CD4-positive, alpha-beta T cell (primary cell): Measurements from ENCODE around the gene MYO15A. TPM values are rescaled to one million over a fixed set of nuclear protein-coding genes. Genes with fewer than 3 reads are reported as not detected.

Source experiments
- ATAC-seq: fragments of 200-7000 bp; cut with Tn5 transposase; one replicate; pipeline ENCODE4 v1.10.0; 2022; ENCODE audit warnings: mild to moderate bottlenecking; ENCODE audit not compliant: poor library complexity
- CTCF ChIA-PET: fragments of 350-600 bp; sonication (Branson Sonifier 250); formaldehyde crosslinking; loops from one replicate; lab custom pipeline; 2021; ENCODE audit warnings: antibody characterized with exemption, inconsistent platforms; lab: Charles Lee
- POLR2A ChIA-PET: fragments of 350-600 bp; sonication (Branson Sonifier 250); formaldehyde crosslinking; loops from one replicate; lab custom pipeline; 2021; ENCODE audit warnings: antibody characterized with exemption, inconsistent platforms; lab: Charles Lee
- DNase-seq, 14 experiments: peaks; one replicate each; pipeline ENCODE4 v3.0.0-alpha.2; 2013 to 2020; ENCODE audit warnings: mixed read lengths in 2 of 14
- H3K27ac ChIP-seq, 2 donors: one replicate each; pipeline versions ENCODE4 v1.5.1 to v1.7.0; 2013; ENCODE audit warnings: low read length in 2 of 2, low read depth in 1 of 2, mild to moderate bottlenecking in 1 of 2
- H3K27me3 ChIP-seq, 2 experiments: 1 replicate in 1 of 2; 2 replicates in 1 of 2; pipeline versions ENCODE4 v1.6.1 to v1.7.0; 2013; ENCODE audit warnings: low read length in 2 of 2, control low read depth in 1 of 2, mild to moderate bottlenecking in 1 of 2, moderate library complexity in 1 of 2; ENCODE audit not compliant: insufficient read depth in 2 of 2, control insufficient read depth in 1 of 2
- H3K36me3 ChIP-seq: one replicate; pipeline ENCODE4 v1.6.1; 2013; ENCODE audit warnings: low read length, control low read depth; ENCODE audit not compliant: insufficient read depth
- H3K4me1 ChIP-seq: one replicate; pipeline ENCODE4 v1.6.1; 2013; ENCODE audit warnings: low read length, control low read depth; ENCODE audit not compliant: insufficient read depth
- H3K4me3 ChIP-seq: one replicate; pipeline ENCODE4 v1.5.1; 2013; ENCODE audit warnings: mild to moderate bottlenecking, low read length, moderate library complexity
- H3K9me3 ChIP-seq, 2 experiments: 1 replicate in 1 of 2; 2 replicates in 1 of 2; pipeline versions ENCODE4 v1.6.1 to v1.7.0; 2013; ENCODE audit warnings: low read length in 2 of 2, mild to moderate bottlenecking in 2 of 2, control low read depth in 1 of 2, moderate library complexity in 1 of 2; ENCODE audit not compliant: control insufficient read depth in 1 of 2, insufficient read depth in 1 of 2
- H3K27ac Mint-ChIP-seq: one replicate; pipeline ENCODE4 v1.8.0; 2020; ENCODE audit warnings: mixed read lengths
- H3K27me3 Mint-ChIP-seq: one replicate; pipeline ENCODE4 v1.8.0; 2021; ENCODE audit warnings: mixed read lengths
- H3K36me3 Mint-ChIP-seq: one replicate; pipeline ENCODE4 v1.8.0; 2021; ENCODE audit warnings: low read depth, mixed read lengths
- H3K4me1 Mint-ChIP-seq: one replicate; pipeline ENCODE4 v1.8.0; 2021; ENCODE audit warnings: low read depth, mixed read lengths
- H3K4me3 Mint-ChIP-seq: one replicate; pipeline ENCODE4 v1.8.0; 2020; ENCODE audit warnings: mild to moderate bottlenecking, mixed read lengths
- H3K9me3 Mint-ChIP-seq: one replicate; pipeline ENCODE4 v1.8.0; 2020; ENCODE audit warnings: mixed read lengths
- CTCF ChIP-seq: fragments of 200-600 bp; IDR thresholded peaks from one replicate; pipeline ENCODE4 v1.8.0; 2022; ENCODE audit warnings: antibody characterized with exemption, mild to moderate bottlenecking
- intact Hi-C, 2 experiments: fragments of 100-400 bp; cut with DNase I in 1 of 2; cut with micrococcal nuclease in 1 of 2; formaldehyde crosslinking; loops; one replicate each; pipeline versions ENCODE4 v1.15.1 to v1.9.0; 2023 to 2025; cut with DNase I, micrococcal nuclease
- total RNA-seq, 174 experiments: library from RNA in 2 of 174; stranded (reverse) in 2 of 174; gene quantifications; one replicate each; pipeline ENCODE4 v1.2.3 and lab custom pipeline; 2021 to 2026

The MYO15A gene
- total RNA-seq, 2 experiments from 2014 or later, result 1.2 to 1.6 TPM

- DNase-seq (no peak), ATAC-seq (no peak)
- H3K9me3 Mint-ChIP-seq, result no peaks in the 10 kb centered on the region
- Histone ChIP-seq H3K9me3 (no peaks in the 10 kb centered on the region), H3K4me3 (no peak overlapping the region), H3K36me3 (no peaks in the 10 kb centered on the region), H3K27ac (no peak overlapping the region), H3K4me1 (peaks cover 16% of the 10 kb centered on the region), H3K27me3 (no peaks in the 10 kb centered on the region)
- CTCF ChIA-PET, result no interaction called here
- H3K4me3 Mint-ChIP-seq, result peak overlapping the region; percentile 78
- H3K4me1 Mint-ChIP-seq, result peaks cover 17% of the 10 kb centered on the region
- H3K27ac Mint-ChIP-seq, result peak overlapping the region; percentile 68
- intact Hi-C loops, result no loop called here
- H3K27me3 Mint-ChIP-seq, result no peaks in the 10 kb centered on the region
- TF ChIP-seq CTCF, result no peak
- peaks cover 6% of the 10 kb centered on the region for H3K36me3 Mint-ChIP-seq
- POLR2A ChIA-PET, result no interaction called here
Observed at GRCh38 chr17:18179196-18179595, 70.6 kb downstream of the MYO15A start.

GRCh38 chr17:18179804-18180203 is 71.2 kb downstream of the MYO15A start:
- TF ChIP-seq CTCF, result no peak
- H3K27ac Mint-ChIP-seq, result peak overlapping the region; percentile 68
- peaks cover 22% of the 10 kb centered on the region for H3K4me1 Mint-ChIP-seq
- ATAC-seq (no peak), DNase-seq (no peak)
- CTCF ChIA-PET, result no interaction called here
- no peak overlapping the region for H3K4me3 ChIP-seq
- no peaks in the 10 kb centered on the region for H3K36me3 ChIP-seq
- POLR2A ChIA-PET, result no interaction called here
- H3K27ac ChIP-seq, result no peak overlapping the region
- H3K4me1 ChIP-seq, result peaks cover 18% of the 10 kb centered on the region
- intact Hi-C loops, result loop anchor here (5.0 to 10.0 kb wide), 3 partner anchors 37 to 895 kb away; partner anchors contain the start of genes COPS3 (in 1 of the 2) and PEMT (in 1 of the 2)
- no peaks in the 10 kb centered on the region for H3K9me3 Mint-ChIP-seq
- H3K4me3 Mint-ChIP-seq, result peak overlapping the region; percentile 78
- H3K36me3 Mint-ChIP-seq, result peaks cover 12% of the 10 kb centered on the region
- no peaks in the 10 kb centered on the region for H3K27me3 ChIP-seq
- H3K27me3 Mint-ChIP-seq, result no peaks in the 10 kb centered on the region
- no peaks in the 10 kb centered on the region for H3K9me3 ChIP-seq

GRCh38 chr17:18181358-18181757 is 72.8 kb downstream of the MYO15A start:
- no peaks in the 10 kb centered on the region for H3K27me3 ChIP-seq
- H3K4me3 ChIP-seq, result no peak overlapping the region
- H3K27ac ChIP-seq, result peak overlapping the region in 1 of 2 donors; percentile 55
- peak overlapping the region; percentile 92 for H3K4me3 Mint-ChIP-seq
- no peaks in the 10 kb centered on the region for H3K9me3 ChIP-seq
- ATAC-seq, result no peak
- H3K36me3 Mint-ChIP-seq, result peaks cover 21% of the 10 kb centered on the region
- H3K27me3 Mint-ChIP-seq, result no peaks in the 10 kb centered on the region
- H3K9me3 Mint-ChIP-seq, result no peaks in the 10 kb centered on the region
- peaks cover 38% of the 10 kb centered on the region for H3K4me1 Mint-ChIP-seq
- no peaks in the 10 kb centered on the region for H3K36me3 ChIP-seq
- POLR2A ChIA-PET, result no interaction called here
- peak overlapping the region; percentile 97 for H3K27ac Mint-ChIP-seq
- TF ChIP-seq CTCF, result no peak
- CTCF ChIA-PET, result no interaction called here
- intact Hi-C loops, result loop anchor here (5.0 to 10.0 kb wide), 3 partner anchors 36 to 897 kb away; partner anchors contain the start of genes COPS3 (in 1 of the 2) and PEMT (in 1 of the 2)
- peaks cover 34% of the 10 kb centered on the region for H3K4me1 ChIP-seq
- DNase-seq, result no peak
